GM19099 (cell line): Measurements from ENCODE around the gene HIVEP3.

Experiments used
- POLR2A ChIP-seq: IDR thresholded peaks from 3 replicates; pipeline ENCODE4 v1.6.1; 2011; ENCODE audit warnings: low read depth; ENCODE audit not compliant: insufficient read length; ENCODE audit errors: extremely low read depth

The HIVEP3 gene

DNA sequence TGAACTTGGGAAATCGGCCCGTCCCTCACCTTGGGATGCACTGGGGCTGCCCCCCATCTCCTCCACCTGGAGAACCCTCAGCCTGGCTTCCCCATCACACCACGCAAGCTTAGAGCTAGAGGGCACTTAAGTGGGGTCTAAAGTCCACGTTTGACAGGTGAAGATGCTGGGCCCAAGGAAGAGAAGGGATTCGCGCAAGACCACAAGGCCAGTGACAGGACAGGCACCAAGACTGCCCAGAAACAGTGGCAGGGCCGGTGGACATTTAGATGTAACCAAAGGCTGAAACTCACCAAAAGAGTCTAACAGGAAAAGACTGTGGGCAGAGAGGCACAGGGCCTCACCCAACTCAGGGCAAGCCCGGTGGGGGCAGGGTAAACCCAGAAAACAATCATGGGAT is 303.4 kb downstream of the HIVEP3 start:
- TF ChIP-seq POLR2A = no peak

DNA sequence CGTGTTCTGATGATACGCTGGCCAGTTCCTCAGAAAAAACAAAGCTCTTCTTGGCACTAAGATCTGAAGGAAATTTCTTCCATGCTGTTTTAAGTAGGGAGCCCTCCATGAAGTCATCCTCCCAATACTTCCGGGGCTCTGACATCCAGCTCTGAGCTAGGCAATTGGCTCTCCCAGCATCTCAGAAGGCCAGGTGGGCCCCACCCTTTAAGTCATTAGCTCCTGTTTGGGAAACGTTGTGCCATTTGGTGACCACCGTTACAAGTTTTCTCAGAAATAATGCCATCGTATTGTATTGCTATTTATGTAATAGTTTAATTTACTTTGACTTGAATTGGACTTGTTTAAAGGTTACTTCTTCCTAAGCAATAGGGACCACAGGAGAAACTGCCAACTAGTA is 303.9 kb downstream of the HIVEP3 start:
- no peak for TF ChIP-seq POLR2A

DNA sequence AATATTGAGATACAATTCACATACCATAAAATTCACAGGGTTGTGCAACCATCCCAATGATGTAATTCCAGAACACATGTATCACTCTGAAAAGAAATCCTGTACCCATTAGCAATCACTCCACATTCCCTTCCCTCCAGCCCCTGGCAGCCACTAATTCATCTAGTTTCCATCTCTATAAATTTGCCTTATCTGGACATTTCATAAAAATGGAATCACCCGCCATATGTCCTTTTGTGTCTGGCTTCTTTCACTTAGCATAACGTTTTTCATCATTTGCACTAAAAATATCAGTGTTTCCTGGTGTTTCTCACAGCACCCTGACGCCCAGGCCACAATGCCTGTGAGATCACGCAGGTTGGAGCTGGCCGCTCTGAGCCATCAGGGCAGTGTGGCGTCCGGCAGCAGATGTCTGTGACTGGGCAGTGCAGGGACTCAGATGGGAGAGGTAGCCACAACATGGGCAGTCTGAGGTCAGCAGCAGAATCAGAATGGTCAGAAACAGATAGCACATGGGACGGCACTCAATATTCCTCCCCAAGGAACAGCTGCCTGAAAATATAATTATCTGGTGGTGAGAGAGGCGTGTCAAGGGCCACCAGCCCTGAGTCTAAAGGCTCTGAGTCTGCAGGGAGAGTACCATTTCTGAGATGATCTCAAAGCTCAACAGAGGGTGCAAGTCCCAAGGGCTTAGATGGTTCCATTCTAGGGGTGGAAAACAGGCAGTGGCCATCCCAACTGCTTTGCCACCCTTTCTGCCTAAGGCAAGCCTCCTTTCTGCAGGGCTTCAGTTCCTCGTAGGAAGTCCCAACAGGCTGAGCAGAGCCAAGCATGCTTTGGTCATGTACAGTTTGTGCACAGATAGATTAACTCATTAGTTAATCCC is 304.8 kb downstream of the HIVEP3 start:
- TF ChIP-seq POLR2A = no peak

DNA sequence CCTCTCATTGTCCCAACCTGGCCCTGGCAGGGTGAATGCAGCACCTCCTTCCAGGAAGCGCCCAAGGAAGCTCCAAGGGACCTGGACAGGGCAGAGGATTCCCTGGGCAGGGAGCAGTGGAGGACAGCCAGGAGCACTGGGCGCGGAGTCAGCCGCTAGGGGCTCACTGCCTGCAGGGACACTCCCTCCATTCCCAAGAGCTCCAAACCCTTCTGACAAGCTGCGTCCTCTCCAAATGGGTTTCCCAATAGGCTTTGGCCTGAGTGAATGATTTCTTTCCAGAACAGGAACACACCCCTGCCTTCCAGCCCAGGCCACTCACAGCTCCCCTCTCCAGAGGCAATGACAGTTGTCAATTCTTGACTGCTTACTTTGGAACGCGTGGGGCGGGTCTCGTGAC is 305.8 kb downstream of the HIVEP3 start:
- TF ChIP-seq POLR2A = no peak

DNA sequence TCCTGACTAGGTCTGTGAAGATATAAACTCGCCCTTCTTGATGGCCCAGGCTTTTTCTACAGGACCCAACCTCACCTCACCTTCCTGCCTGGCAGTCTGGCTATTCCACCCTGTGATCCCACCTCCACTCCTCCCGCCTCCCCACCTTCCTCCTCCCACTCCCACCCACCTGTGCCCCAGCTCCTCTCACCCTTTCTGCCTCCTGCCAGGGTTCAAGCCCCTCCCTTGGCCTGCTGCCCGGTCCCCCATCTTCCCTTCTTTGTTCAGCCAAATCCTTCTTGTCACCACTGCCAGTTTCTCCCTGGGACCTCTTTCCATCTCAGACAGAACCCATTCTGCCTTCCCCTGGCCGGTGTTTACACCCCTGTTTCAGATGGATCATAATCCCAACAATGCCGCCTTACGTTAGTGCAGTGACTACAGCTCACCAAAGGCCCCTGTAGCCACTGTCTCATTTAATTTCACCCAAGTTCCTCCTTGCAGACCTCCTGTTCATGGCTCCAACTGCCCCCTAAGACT is 306.7 kb downstream of the HIVEP3 start:
- TF ChIP-seq POLR2A = no peak

DNA sequence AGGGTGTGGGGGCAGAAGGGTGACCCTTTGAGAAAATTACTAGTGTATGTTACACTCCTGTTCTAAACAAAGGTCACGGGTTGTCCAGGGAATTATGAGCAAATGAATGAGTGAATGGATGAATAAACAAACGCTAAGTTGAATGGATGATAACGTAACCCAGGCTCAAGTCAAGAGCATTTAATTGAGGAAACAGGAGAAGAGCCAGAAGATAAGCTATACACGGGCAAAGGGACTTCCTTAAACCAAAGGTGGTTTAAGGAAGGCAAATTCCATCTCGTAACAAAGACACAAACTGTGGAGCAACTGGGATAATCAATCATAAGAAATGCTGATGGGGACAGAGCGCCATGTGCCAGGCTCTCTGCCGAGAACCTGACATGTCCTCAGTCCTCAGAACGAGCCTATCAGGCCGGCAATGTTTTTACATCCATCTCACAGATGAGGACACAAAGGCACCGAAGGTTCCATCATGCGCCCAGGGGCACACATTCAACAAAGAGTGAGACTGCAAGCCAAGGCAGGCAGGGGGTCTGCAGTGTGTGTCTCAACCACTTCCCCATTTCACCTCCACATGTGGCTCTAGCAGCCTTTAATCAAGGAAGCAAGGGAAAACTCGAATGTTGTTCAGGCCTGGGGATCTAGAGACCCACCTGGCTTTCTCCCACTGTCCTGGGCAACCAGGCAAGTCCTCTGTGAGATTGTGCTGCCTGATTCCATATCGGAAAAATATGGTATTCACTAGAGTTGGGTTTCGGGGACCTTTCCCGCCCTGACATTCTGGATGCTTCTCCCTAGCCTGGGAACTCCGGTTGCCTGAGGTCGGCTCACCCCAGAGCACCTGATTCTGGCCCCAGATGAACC is 307.4 kb downstream of the HIVEP3 start:
- TF ChIP-seq POLR2A = no peak

DNA sequence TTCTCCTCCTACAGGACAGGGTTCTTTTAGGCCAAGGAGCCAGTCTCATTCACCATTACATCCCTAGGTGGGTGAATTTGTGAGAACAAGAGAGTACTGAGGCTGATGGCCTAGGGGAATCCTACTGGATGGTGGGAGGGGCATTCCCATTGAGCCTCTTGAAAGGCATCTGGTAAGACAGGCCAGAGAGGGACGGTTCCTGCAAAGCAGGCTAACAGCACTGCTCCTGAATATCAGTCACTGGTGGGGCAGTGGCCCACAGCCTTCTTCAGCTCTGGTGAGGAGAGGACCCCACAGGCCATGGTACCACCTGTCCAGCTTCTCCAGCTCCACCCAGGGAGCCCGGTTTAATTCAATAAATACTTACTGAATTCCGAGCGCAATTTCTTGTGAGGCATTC is 308.4 kb downstream of the HIVEP3 start:
- TF ChIP-seq POLR2A = no peak

DNA sequence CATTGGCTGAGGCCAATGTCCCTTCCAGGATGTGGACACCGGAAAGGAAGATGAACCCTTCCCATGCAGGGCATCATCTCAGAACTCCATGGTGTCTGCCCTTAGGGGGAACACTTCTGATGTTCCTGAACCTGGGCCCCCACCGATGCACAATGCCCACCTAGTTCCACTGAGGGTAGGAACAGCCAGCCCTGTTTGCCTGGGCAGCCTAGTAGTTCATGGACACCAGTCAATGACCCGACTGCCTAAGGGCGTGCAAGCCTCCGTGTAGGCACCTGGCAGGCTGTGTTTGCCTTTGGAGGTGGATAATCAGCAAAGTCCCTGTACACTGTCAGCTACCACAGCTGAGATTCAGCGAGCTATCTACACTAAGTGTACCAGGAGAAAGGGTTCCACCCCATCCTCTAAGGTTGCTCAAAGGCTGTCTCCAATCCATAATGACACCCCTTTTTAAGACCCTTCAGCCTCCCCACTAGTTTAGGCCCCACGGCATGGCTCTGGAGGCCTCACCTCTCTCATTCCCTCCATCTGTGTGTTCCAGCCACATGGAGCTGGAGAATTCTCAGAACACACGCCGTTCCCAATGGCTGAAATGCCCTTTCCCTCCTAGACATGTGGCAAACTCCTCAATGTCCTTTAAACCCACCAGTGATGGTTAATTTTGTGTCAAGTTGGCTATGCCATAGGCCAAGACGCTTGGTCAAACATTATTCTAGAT is 309.4 kb downstream of the HIVEP3 start:
- no peak for TF ChIP-seq POLR2A

DNA sequence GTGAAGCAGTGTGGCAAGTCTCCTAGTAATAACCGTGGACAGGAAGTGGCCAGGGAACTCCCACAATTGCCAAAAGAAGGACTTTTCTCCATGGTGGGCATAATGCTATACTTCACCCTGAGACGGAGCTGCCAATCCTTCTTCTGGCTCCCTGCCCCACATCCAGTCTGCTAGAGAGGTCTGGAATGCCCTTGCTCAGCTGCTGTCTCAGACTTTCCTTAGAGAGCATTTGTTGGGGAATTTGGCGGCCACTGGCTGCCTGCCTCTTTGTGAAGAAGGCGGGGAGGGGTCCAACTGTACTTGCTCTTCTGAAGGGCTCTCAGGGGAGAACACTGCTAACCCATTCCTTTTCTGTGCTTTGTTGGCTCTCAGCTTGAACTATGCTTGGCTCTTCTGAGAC is 310.5 kb downstream of the HIVEP3 start:
- no peak for TF ChIP-seq POLR2A

DNA sequence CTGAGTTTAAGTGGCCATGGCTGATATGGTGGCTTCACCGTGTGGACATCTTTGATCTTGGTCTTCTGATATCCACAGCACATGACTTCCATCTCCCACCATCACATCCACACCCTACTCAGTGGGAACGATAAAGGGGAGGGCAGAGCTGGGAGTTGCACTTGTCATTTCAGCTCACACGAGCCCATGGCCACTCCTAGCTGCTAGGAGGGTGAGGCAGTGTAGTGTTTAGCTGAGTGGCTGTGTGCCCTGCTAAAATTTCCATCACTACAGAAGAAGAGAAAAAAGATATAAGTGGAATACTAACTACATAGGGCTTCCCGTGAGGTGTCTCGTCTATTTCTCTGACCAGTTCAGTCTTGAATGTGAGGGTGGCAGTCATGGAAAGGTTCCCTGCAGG is 310.9 kb downstream of the HIVEP3 start:
- TF ChIP-seq POLR2A = no peak

DNA sequence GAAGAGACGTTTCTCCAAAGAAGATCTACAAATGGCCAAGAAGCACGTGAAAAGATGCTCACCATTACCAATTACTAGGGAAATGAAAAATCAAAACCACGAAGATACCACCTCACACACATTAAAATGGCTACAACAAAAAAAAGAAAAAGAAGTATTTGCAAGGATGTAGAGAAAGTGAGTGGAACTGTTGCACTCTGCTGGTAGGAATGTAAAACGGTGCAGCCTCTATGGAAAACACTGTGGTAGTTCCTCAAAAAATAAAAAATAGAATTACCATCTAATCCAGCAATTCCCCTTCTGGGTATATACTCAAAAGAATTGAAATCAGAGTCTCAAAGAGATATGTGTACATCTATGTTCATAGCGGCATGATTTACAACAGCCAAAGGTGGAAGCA is 318.8 kb downstream of the HIVEP3 start:
- TF ChIP-seq POLR2A = no peak

DNA sequence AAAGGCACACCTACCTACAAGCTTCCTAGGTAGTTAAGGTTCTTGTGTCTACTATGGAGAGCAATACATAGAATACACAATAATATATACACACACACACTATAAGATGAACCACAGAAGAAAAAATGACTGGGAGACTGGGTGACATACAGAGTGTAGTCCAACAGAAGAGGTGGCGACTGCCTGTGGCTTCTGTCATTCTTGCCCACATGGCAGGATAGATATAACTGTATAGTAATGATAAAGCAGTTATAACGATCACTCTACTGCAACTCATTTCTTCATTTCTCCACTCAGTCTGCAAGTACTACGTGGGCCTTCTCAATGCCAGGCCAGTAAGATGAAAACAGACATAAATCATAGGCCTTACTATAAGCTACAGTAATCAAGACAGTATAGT is 320.4 kb downstream of the HIVEP3 start:
- TF ChIP-seq POLR2A = no peak

DNA sequence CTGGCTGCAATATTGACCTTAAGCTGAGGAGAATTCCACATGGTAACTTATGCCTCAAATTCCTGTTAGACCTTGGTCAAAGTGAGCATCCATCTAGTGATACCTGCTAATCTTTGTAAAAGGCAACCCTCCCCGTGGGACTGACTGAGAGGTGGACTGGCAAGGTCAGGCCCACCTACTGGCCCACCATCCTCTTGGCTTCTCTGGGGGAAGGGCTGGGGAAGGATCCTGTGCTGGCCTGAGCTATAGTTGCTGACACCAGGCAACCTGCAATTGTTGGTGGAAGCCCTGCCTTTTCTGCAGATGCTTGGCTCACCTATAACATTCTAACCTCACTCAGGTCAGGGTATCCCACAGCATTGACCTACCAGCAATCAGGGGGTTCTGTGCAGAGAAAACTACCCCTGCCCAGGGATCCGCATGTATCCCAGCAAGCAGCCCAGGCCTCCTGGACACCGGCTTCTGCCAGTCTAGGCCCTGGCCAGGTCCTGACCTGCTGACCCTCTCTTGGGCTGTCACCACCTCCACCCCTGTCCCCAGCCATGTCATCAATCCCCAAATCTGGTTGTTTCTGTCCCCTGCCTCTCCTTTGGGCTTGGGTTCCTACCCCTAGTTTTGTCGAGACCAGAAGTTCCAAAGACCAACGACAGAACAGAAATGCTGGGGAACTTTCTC is 326.1 kb downstream of the HIVEP3 start:
- TF ChIP-seq POLR2A = no peak

DNA sequence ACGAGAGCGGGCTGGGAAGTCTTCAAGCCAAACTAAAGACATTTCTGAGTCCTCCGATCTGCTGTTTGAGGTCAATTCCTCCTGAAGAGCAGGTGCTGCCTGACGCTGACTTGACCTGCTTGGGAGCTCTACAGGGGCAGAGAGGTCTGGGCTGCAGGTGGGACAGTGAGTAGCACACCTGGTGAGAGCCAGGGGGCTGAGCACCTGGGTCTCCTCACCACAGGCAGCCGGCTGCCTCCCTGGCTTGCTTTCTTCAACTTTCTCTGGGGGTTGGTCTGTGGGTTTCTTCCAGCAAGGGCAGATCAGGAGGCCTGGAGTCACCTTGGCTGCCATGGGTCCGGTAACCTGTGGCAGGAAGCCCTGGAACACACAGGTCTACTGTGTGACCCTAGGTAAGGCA is 326.8 kb downstream of the HIVEP3 start:
- TF ChIP-seq POLR2A = no peak
